Stimulated activated CD8-positive, alpha-beta memory T cell treated with anti-CD3 and anti-CD28 coated beads, Interleukin-12 subunit alpha, Interleukin-12 subunit beta, amount 100 ng/mL, for 24 hours (primary cell): ENCODE results near the gene MPPE1.

Experiments
- DNase-seq: peaks from one replicate; pipeline ENCODE4 v3.0.0-alpha.2; 2020; ENCODE audit errors: extremely low read depth

The MPPE1 gene

DNA sequence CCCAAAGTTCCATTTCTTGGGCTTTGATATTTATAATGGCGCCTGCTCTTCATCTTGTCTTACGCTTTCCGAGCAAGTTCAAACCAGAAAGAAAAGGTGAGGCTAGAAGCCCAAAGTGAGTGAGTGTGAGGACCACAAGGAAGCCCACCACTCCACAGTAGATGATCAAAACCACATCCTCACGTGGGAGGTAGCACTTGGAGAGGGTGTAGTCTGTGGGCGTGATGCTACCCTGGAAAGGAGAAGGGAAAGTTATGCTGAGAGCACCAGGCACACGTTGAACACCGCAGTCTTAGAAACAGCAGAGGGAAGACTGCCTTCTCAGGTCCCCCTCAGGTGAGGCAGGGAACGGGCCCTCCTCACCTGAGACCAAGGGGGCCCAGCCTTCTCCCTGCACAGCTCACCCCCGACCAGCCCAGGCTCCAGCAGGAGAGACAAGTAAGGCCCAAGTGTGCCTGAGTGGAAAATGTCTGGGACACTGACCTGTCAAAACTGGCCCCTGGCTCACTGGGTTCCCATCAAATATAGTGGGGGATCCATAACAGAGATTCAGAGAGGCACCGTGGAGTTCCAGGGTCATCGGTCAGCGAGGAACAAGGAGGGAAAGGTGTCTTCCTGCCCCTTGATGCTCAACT, 23.6 kb downstream of the MPPE1 start:
- DNase-seq = no peak

DNA sequence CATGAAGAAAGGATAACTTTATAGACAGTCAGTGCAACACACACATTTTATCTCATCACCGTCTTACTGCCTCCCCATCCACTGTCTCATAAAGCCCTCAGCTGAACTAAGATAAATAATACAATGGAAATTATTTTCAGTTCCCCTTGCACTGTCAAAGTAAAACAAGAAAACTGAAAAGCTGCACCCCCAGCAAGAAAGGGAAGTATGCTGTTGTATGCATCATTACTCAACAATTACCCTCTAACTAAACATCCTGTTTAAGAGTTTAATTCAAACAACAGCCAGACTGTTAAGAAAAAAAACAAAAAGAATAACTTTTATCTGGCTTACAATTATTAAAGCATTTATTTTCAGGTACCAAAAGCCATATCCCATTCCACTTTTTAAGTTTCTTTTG, 25.0 kb downstream of the MPPE1 start:
- DNase-seq = no peak

DNA sequence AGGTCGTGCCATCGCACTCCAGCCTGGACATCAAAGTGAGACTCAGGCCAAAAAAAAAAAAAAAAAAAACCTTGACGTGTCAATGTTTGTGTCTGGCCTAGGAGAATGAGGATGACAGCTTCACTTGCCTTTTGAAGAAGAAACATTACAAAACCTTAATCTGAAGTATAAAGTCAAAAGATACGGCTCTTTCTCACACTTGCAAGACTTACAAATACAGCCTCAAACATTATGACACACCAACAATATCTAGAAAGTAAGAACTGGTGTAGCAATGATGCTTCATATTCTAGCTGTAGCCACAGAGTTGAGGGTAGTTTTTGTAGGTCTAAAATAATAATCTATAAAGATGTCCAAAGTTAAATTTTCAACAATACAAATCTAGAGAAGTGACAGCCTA, 25.5 kb downstream of the MPPE1 start:
- no peak for DNase-seq

DNA sequence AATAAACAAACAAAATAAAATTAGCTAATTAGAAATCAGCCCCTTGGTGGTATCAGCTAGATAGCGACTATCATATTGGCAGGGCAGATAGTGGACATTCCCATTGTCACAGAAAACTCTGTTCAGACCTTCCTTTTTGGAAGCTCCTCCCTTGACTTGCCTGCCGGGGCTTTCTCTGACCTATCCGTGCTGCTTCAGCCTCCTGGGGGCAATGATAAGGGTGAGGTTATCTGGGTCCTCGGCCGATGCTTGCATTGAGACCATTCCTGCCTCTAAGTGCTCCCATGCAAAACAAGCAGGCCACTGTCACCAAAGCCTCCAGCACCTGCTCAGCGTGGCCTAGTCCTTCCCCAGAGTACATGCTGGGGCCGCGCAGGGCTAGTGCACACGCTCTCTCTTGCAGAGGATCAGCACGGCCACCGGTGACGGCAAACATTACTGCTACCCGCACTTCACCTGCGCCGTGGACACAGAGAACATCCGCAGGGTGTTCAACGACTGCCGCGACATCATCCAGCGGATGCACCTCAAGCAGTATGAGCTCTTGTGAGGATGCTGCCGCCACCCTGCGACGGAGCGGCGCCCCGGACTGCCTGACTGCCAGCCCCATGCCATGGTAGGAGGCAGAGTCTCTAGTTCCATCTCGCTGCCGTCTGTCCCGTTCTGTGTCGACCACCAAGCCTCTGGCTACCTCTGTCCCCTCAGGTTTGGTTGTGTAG, 27.4 kb downstream of the MPPE1 start:
- DNase-seq = no peak

DNA sequence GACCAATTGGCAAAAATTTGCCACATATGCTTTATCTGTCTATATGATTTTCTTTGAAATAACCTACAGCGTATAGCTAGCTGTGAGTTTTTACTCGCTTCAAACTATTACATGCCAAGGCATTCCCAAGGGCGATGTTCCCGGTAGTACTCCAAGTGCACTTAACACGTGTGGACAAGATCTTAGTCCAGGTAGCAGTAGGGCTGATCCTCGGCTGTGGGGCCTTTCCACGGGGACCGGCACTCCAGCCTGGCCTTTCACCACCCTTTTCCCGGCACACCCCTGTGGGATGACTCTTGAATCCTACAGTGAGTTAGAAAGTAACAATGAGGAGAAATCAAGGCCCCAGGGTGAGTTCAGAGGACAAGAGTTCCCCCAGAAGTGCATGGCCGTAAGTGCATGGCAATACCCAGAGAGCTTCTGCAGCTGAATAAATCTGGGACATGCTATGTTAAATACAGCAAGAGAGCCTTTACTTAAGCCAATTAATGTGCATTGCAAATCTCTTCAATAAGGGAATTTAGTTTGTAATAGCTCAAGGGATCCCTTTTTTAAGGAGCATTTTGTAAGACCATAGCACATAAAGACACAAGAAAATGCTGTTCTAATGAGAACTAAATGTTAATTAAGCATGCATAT, 30.5 kb downstream of the MPPE1 start:
- DNase-seq = no peak

DNA sequence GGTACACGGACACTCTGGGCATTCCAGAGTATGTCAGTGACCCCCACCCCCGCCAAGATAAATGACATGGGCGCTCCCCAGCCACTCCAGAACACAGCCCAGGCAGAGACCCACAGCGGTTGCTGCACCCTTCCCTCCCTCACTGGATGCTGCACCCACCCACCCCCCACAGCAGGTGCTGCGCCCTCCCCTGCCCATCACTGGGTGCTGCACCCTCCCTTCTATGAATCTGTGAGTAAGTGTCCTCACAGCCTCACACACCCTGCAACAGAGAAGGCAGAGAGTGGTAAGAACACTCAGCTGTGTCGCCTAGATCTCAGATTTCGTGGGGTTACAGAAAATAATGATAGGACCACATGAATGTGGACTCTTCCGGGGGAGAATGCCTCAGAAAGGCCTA, 33.4 kb downstream of the MPPE1 start:
- DNase-seq = no peak

DNA sequence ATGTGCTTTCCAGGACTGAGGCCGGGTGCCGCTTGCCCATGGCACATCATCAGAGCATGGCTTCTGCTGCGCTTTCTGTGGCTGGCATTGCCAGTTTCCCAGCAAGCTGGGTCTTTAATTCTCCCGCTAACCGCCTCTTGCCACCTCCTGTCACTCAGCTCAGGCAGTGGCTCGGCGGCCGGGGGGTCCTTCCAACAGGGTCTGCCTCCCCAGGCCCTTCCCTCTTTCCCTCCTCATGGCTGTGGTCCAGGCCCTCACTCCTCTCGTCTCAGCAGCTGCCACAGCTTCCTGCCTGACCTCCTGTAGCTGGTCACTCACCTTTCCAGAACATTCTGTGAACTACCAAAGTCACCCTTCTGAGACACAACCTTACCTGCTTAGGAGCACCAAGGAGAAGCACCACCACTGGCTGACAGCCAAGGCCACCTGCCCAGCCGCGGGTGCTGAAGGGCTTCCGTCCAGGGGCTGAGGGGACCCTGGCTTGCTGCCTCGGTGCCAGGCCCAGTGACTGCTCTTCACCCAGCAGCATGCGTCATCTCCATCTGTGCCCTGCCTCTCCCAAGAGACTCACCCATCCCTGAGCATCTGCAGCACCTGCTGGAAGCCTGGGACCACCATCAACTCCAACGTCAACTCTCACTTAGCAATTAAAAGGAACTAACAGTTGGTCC, 34.3 kb downstream of the MPPE1 start:
- no peak for DNase-seq

DNA sequence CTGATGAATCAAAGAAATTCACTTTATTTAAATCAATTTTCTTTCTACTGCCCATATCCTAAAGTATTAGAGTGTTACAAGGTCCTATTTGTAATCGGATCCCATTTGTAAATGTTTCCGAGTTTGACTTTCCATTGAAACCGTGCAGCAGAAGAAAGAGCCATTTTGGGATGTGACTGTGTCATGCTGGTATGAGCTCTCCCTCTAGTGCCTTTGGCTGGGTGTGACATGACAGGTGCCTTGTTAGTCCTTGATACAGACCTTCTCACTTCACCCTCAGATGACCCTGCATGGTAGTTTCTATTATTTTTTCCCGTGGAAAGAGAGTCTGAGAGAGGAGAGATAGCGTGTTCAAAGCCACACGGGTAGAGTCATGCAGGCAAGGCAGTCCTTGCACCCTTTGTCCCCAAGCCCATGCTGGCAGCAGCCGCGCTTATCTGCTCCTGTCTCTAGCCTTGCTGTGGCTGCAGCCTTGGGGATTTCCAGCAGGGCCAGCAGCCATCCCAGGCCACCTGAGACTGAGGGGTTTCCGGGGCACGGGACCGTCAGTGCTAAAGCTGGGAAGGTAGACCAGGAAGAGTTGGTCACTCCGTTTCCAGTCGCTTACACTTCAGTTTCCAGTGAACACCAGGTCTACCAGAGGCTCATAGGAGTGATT, 35.5 kb downstream of the MPPE1 start:
- no peak for DNase-seq

DNA sequence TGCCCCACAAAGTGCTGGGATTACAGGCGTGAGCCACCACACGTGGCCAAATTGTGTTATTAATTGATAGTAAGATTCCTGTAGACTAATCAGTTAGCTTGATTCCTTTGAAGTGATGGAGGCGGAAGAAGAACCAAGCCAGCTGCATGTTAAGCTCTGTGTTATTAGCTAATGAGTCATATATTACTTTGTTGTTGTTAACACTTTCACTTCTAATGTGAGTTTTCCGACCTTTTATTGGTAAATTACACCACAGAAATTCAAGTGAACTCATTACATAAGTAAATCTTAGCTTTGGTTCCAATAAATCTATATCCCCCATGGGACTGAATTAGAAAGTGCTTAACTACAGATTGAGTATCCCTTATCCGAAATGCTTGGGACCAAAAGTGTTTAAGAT, 36.6 kb downstream of the MPPE1 start:
- no peak for DNase-seq

DNA sequence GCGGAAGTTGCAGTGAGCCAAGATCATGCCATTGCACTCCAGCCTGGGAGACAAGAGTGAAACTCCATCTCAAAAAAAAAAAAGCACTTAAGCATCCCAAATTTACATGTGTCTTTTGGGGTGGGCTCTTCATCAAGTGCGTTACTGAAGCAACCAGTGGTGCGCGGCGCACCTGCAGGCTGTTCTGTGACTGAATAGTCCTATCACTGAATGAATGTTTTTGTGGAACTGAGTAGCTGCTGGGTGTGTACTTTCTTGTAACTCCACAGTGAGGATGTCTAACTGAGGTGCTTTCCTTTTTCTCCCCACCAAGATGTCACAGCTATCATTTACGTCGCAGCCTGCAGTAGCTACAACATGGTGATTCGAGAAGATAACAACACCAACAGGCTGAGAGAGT, 39.9 kb downstream of the MPPE1 start:
- DNase-seq = no peak

DNA sequence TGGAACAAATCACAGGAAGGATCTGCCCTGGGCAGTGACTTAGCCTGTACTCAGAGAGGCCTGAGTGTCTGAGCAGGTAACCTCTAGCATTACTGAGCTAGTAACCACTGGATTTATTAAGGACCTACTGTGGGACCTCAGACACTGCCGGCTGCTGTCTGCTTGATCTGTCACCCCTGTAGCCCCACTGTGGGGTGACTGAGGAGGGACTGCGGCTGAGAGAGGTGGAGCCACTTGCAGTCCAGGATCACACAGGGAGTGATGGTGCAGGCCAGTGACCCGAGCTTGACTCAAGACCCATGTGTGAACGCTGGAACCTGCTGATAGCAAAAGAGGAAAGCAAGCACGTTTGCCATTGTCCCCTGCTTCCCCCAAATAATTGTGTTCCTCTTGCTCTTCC, 41.4 kb downstream of the MPPE1 start:
- DNase-seq = no peak

DNA sequence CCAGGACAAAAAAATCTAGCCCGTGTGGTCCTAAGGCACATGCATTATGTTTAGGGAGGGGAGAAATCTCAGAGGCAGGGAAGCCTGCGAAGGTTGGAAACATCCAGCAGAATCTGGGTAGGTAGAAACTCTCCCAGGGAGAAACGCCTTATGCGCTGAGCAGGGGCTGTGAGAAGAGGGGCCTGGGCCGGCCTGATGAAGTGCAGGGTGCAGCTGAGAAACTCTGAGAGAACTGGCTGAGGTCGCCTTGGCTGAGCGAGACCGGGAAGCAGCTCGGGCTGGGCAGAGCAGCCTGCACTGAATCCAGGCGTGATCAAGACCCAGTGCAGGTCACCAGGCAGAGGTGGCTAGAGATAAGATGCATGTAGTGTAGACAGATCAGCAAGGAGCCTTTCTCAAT, 41.8 kb downstream of the MPPE1 start:
- no peak for DNase-seq

DNA sequence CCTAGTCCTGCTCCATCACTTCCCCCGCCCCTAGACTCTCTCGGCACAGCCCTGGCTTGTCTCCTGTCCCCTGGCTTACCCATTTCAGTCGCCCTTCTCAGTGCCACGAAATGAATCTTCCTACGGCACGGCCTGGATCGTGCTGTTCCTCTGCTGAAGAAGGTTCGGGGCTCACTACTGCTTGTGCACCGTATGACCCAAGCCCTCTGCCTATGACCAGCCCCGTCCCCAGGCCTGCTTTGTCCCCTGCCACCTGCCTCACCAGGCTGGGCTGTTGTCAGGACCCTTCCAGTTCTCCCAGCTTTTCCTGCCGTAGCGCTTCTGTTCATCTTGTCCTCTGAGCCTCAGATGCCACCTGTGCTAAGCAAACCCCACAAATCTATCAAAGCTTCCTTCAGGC, 43.0 kb downstream of the MPPE1 start:
- no peak for DNase-seq

DNA sequence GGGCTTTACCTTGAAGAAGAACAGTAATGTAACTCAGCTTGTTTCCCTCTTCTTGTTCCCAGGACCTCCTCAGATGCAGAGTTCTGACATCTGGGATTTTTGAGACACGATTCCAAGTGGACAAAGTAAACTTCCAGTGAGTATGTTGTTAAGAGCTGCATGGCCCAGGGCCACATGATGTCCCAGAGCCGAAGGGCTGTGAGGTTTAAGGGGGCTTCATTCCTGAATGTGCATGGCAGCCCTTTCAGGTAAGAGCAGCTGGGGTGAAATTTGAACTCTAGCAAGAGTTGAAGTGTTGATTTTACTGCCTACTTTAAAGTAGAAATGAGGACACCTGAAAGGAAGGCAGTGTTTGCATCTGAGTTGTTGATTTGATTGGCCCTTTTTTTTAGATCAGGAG, 43.6 kb downstream of the MPPE1 start:
- DNase-seq = no peak

DNA sequence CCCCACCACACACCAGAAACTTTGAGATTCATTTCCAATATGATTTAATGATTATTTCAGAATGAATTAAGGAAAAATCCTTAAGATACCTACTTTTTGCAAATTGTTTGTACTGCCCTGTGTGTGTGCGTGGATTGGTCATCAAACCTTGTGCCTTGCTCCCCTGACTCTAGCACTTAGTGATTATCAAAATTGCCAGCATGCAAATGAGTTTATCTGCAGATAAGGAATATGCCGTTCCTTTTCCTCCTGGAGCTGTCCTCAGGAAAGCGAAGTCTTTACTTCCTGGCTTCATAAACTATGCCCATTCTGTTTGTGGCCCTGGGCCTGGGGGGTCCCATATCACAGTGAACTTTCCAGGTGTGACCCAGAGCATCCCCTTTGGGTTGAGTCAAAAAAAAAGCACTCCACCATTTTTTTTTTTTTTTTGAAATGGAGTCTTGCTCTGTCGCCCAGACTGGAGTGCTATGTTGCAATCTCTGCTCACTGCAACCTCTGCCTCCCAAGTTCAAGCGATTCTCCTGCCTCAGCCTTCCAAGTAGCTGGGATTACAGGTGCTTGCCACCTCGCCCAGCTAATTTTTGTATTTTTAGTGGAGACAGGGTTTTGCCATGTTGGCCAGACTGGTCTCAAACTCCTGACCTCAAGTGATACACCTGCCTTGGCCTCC, 45.5 kb downstream of the MPPE1 start:
- no peak for DNase-seq

DNA sequence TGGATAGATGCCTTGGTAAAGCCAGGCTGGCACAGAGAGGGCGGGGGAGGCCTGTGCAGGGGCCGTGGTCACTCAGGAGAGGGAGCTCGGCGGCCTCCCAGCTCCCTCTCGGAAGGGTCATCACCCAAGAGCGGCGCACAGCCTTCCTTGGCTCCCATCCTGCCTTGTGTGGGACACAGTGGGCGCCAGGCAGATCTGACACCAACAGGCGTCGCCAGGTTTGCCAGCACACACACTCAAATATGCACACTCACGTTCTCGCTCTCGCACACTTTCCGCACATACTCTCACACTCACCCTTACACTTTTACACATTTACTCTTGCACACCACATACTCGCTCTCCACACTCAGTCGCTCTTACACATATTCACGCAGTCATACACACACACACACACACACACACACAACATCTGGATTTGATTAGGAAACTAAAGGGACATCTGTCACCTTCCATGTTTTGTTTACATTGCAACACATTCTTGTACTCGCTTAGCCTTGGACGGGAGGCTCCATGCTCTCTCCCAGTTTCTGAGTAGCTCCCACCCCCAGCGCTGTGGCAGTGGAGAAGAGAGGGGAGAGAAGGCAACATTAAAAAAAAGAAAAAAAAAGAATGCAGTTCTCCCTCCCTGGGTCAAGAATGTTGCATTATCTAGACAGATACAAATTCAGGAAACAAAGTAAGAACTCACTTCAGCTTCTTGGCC, 46.4 kb downstream of the MPPE1 start:
- no peak for DNase-seq

DNA sequence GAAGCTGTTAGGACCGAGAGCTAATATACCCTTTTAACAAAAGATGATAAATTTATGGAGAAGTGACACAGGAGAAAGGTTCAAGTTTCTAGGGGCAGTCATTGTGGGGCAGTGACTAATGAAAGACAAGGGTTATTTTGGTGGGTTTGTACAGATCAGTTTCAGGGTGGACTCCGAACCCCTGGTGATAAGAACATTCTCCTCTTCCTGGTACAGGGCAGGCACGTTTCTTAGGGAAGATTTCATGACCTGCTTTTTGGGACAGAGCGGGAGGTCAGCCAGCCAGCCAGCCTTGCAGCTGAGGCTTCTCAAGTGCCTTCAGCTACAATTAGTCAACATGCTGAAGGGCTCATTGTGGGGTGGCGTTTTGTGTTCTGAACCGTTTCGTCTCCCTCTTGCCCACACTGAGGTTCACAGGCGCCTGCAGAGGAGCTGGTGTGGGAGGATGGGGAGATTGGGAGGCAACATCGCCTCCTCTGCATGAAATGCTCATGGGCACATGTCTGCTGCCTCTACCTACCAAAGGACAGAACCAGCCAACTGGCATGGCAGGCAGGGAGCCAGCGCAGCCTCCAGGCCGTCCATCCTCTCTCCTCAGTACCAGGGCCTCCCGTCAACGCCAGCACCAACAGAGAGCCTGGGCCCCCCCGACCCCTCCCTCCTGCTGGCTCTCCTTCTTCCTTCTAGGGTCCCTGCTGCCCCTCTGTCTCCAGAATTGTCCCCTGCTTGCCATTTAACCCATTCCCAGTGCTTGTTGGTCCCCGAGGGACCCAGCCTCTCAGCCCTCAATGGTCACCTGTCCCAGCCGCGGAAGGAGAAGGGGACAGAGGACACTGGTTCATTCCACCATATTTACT, 47.3 kb downstream of the MPPE1 start:
- DNase-seq = no peak

DNA sequence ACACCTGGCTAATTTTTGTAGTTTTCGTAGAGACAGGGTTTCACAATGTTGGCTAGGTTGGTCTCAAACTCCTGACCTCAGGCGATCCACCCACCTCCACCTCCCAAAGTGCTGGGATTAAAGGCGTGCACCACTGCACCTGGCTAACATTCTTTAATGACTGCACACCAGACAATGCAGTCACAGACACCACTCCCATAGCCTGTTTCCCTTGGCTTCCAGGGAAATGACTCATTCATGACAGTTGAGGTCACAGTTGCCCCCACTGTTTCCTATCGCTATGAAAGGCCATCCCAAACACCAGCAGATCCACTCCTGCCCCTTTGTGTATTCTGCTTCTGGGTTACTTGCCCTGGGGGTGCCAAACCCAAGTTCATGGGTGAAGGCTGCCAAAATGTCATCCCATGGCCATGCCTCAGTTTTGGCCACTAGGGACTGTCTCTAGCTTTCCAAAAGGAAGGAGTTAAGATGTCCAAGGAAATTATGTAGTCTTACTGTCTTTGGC, 48.2 kb downstream of the MPPE1 start:
- no peak for DNase-seq

DNA sequence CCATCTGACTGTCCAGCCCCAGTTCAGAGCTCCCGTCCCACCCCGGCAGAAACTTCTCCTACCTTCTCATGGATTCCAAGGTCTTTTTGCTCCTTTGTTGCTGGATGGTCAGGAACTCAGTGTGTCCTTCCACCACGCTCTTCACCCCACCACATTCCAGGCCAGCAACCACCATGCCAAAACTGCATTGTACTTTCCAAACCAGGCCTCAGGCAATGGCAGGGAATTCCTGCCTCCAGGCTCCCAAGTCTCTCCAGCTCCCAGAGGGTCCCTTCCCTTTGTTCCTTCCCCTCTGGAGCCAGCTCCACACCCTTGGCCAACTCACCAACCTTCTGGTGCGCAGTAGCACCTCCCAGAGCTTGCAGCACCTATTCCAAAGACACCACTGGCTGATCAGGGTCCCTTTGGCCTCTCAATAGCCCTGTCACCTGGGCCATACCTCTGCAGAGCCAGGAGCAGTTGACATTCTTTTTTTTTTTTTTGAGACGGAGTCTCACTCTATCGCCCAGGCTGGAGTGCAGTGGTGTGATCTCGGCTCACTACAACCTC, 48.8 kb downstream of the MPPE1 start:
- DNase-seq = no peak
